Erythroblast (primary cell): Measurements from ENCODE around the gene FUBP3.

Experiments used
- GATA1 ChIP-seq: IDR thresholded peaks from 2 replicates; pipeline ENCODE4 v1.6.1; 2011; ENCODE audit warnings: low read depth, mild to moderate bottlenecking, control low read depth, low read length, moderate library complexity
- POLR2A ChIP-seq: IDR thresholded peaks from 2 replicates; pipeline ENCODE4 v1.6.1; 2011; ENCODE audit warnings: mild to moderate bottlenecking, low read length

DNA sequence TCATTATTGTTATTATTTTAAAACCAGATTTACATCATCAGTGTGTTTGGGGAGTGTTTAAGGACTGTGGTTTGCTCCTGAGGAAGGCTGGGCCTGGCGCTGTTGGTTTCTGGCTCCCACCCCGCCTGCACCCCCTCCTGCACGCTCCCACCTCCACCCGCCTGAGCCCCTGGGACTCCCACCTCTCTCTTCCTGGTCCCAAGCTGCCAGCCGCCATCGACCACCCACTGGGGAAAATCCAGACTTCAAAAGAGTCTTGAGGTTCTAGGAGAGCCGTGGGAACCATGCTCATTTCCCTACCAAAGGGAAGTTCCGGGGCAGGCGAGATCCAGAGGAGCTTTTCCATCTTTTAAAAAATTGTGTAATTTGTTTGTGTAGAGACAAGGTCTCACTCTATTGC, 35.0 kb upstream of the FUBP3 start:
- TF ChIP-seq POLR2A: no peak
- no peak for TF ChIP-seq GATA1
